Effector CD4-positive, alpha-beta T cell (primary cell): ENCODE results near the gene TEKT5.
"Not testable (repeated sequence)": the region's sequence is repeated elsewhere in the genome, so short reads cannot be mapped to it uniquely, and the experiment has no call there.

Experiments used
- DNase-seq: peaks from one replicate; pipeline ENCODE4 v3.0.0-alpha.2; 2020

TEKT5 gene

DNA sequence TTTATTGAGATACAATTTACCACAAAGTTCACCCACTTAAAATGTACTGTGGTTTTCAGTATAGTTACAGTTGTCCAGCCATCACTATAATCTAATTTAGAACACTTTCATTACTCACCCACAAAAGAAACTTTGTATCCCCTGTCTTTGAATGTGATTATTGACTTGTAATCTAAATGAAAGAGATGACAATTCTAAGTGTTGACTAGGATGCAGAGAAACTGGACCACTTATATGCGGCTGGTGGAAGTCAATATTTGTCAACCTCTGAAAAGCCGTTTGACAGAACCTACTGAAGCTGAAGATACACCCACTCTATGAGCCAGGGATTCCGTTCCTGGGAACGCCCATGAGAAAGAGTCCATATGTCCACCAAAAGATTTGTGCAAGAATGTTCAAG lies 36.8 kb downstream of the TEKT5 start:
- DNase-seq, result no peak

DNA sequence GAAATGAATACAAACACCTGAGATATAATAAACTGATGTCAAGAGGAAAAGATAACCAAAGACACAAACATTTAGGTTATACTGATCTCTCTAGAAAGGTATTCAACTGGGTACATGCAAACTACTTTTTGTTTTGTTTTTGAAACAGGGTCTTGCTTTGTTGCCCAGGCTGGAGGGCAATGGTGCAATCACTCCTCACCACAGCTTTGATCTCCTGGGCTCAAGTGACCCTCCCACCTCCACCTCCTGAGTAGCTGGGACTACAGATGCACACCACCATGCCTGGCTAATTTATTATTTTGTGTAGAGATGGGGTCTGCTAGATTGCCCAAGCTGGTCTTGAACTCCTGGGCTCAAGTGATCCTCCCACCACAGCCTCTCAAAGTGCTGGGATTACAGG lies 38.1 kb downstream of the TEKT5 start:
- no peak for DNase-seq

DNA sequence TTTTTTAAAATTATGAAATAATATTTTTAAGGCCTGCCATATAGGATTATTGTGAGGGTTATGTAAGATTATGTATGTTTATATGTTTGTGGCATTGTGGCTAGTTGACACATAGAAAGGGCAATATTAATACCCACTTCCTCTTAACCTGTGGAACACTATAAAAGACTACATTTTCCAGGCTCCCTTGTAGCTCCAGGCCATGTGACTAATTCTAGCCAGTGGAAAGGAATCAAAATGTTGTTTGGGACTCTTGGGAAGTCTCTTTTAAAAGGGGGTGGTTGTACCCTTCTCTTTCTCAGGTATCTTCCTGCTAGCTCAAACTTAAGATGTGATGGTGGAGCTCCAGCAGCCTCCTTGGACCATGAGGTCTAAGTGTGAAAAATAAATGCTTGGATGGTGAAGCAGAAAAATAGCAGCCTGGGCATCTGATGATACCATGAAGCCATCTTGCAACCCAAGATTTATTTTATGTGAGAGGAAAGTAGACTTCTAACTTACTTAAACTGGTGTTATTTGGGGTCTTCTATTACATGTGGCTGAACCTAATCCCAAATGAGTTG lies 39.2 kb downstream of the TEKT5 start:
- DNase-seq, result no peak

DNA sequence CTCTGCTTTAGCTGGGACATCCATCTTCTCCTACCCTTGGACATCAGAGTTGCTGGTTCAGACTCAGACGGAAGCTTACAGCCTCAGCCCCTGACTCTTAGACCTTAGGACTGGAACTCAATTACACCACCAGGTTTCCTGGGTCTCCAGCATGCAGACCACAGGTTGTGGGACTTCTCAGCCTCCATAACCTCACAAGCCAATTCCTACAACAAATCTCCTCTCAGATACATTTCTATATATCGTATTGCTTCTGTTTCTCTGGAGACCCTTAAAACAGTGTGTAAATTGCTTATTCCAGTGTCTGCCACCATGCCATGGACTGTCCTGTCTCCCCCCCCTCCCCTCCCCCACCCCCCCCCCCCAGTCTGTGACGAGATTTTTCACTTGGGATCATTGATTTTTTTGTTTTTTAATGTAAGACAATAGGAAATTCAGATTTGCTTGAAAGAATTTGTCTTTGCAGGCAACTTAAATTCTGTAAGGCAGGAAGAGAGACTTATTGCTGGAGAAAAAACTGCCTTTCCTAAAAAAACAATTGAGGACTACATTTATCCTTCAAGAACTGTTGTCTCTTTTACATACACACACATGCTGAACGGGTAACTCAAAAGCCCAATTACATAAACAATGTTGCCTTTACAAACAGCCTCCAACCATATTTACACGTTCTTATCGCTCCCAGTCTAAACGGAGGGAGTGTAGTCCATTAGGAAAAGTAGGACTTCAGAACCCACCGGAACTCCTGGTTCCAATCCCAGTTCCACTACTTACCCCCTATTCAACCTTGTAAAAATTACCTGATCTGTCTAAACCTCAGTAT lies 39.9 kb downstream of the TEKT5 start:
- DNase-seq, result no peak

DNA sequence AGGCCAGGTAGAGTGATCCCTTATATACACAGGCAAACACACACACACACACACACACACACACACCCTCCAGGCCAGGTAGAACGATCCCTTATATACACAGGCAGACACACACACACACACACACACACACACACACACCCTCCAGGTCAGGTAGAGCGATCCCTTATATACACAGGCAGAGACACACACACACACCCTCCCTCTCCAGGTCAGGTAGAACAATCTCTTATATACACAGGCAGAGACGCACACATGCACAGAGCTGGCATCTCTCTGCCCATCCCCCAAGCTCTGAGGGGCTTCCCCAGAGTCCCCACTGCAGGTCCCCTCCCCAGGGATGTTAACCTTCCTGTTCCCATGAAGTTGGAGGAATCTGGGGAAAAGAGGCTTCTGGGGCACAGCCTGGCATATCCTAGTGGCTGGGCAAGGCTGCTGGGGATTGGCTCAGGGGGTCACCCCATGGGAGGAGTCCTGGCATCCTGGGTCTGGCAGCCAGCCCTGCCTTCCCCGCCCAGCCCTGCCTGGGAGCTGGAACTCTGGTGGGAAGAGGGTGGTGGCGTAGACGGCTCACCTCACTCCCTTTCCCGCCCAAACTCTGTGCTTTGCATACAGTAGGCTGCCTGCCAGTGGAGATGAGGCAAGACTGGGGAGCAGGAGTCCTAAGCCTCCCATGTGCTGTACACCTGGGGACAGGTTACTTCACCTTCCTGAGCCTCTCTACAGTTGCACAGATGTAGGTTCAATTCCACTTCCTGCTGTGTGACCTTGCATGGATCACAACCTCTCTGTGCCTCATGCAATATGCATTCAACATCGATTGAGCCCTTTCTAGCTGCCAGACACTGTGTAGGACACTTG lies 41.8 kb downstream of the TEKT5 start:
- DNase-seq, result no peak

DNA sequence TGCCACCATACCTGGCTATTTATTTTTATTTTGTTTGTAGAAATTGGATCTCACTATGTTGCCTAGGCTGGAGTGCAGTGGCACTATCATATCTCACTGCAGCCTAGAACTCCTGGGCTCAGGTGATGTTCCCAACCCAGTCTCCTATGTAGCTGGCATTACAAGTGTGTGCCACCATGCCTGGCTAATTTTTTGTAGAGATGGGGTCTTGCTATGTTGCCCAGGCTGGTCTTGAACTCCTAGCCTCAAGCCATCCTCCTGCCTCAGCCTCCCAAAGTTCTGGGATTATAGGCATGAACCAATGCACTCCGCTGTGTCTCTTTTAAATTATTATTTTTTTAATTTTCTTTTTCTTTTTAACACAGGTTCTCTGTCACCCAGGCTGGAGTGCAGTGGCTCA lies 45.6 kb downstream of the TEKT5 start:
- not testable (repeated sequence) for DNase-seq

DNA sequence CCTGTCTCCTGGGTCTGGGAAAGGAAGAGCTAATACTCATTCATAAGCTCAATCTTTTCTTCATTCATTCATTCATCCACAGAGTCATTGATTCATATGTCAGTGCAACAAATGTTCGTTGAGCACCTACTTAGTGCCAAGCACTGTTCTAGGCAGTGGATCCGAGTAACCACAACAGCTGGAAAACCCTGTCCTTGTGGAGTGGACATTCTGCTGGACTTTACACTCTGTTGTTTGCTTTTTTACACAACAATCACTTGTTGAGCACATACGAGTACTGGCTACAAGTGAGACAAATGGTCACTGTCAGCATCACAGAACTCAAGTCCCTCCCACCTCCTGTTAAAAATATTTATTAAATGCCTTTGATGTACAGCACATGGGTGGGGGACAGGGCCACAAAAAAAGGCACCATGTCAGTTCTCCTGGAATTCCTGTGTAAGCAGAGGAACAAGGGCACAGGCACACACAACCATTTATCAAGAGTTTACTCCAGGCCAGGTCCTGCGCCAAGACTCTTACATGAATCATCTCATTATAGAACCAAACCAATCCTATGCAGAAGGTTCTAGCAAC lies 46.9 kb downstream of the TEKT5 start:
- no peak for DNase-seq

DNA sequence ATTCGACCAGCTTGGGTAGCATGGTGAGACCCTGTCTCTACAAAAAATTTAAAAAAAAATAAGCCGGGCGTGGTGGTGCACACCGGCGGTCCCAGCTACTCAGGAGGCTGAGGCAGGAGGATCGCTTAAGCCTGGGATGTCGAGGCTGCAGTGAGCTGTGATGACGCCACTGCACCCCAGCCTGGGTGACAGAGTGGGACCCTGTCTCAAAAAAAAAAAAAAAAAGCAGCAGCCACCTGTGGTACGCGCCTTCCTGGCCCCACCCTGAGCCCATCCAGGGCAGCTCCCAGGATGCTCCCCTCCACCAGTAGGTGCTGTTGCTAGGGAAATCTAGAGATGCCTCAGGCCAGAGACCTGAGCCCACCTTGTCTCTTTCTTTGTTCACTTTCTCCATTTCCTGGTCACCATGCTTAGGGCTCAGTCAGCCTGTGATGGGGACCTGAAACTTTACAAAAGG lies 47.4 kb downstream of the TEKT5 start:
- no peak for DNase-seq

DNA sequence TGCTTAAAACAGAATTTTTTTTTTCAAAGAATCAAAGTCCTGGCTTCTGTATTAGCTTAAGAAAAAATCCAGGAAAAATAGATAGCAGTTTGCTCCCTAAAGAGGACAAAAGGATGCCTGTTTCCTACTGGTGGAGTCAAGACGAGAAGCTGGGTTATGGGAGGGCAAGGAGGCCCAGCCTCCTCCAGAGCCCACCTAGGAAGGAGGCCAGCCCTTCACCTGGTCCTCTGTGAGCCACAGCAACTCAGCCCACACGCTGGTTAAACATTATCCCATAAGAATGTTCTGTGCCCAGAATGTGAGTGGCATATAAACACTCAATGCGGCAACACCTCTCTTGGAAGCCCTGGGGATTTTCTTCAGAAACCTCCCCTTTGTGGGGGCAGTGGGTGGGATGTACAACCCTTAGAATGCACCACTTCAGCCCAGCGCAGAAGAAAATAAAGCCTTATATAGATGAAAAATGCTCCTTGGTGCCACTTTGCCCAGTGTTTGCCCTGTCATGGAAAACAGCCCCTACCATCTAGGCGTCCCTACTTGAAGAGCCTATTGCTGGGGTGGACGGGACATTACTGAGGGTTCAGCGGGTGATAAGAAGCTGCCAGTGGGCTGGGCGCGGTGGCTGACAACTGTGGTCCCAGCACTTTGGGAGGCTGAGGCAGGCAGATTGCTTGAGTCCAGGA lies 48.0 kb downstream of the TEKT5 start:
- DNase-seq, result no peak

DNA sequence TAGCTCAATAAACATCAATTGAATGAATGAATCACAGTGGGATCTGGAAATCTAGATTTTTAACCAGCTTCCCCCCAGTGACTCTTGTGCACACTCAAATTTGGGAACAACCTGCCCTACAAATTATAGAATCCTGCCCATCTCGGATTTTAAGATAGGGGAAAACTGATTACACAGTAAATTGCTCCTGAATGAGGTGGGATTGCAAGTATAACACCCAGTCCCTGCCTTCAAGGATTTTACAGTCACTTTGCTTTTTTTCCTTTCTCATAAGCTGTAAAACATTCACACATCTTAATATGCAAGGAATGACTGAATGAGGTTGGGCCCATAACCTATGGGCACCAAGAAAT lies 48.5 kb downstream of the TEKT5 start:
- DNase-seq, result no peak

DNA sequence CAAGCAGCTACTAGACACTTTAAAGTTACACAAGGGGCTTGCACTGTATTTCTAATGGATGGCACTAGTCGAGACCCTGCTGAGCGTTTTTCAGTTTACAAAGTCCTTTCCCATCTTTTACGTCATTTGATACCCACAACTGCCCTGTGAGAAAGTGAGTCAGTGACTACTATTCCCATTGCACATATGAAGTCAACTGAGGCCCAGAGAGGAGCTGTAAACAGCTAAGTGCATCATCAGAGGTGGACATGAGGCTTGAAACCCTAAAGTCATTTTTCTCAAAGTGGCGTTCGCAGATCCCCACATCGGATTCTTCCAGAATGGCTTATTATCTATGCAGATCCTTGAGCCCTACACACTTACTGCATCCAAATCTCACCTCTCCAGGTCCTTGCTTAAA lies 50.6 kb downstream of the TEKT5 start:
- no peak for DNase-seq

DNA sequence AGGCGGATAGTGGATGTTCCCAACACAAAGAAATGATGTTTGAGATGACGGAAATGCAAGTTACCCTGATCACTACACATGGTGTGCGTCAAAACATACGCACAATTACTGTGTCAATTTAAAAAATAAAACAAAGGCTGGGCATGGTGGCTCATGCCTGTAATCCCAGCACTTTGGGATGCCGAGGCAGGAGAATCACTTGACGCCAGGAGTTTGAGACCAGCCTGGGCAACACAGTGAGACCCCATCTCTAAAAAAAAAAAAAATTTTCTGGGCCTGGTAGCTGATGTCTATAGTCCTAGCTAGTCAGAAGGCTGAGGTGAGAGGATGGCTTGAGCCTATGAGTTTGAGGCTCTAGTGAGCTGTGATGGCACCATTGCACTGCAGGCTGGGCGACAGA lies 51.8 kb downstream of the TEKT5 start:
- no peak for DNase-seq

DNA sequence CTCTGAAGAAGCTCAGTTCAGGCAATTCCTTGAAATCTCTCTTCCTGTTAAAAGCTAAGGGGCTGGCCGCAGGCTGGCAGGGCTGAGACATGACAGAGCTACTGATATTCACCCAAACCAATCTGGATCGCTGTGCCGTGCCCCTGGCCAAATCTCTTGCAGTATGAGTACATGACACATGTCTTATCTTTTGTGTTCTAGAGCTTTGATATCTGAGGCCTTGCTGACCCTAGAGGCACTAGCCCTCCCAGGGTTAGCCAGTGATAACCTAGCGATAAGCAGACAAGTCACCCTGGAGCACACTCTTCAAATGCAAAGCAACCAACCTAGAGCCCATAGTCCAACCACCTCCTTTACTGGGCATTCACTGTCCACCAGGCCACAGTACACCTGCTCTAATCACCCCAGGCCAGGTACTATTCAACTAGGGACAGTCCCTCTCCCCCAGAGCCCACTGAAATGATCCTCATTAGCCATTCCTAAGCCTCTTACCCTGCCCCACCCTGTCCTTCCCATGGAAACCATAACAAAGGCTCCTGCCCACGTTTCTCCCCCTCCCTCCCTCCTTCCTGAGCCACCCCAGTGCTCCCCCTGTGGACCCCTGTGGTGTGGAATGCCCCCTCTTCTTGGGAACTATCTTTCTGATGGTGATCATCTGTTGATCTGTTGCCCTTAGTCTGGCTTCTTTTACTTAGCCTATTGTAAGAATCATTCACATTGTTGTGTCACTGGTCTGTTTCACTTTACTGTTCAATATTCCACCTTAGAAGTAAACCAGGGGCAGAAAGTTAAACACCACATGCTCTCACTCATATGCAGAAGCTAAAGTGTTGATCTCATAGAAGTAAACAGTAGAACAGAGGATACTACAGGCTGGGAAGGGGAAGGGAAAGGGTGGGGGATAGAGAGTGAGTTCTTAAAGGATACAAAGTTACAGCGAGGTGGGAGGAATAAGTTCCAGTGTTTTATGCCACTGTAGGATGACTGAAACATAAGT lies 52.5 kb downstream of the TEKT5 start:
- DNase-seq, result no peak

DNA sequence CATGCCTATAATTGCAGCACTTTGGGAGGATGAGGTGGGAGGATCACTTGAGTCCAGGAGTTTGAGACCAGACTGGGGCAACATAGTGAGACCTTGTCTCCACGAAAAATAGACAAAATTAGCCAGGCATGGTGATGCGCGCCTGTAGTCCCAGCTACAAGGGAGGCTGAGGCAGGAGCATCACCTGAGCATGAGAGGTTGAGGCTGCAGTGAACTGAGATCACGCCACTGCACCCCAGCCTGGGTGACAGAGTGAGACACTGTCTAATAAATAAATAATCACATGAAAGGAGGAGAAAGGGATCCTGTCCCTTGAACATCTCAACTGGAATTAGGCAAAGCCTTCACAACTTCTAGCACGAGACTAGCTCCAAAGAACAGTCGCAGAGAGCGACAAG lies 53.2 kb downstream of the TEKT5 start:
- no peak for DNase-seq

DNA sequence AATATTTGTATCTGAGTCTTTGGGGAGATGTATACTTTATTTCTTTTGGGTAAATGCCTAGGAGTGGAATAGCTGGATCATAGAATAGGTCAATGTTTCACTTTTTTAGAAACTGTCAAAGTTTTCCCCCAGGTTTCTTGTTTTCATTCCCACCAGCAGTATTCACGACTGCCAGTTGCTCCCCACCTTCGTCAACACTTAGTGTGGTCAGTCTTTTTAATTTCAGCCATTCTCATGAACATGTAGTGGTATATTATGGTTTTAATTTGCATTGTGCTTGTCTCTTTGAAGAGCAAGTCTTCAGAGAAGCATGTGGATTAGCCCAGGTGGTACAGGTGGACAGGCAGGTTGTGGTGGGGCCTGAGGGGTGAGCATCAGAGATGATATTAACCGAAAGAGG lies 53.8 kb downstream of the TEKT5 start:
- no peak for DNase-seq

DNA sequence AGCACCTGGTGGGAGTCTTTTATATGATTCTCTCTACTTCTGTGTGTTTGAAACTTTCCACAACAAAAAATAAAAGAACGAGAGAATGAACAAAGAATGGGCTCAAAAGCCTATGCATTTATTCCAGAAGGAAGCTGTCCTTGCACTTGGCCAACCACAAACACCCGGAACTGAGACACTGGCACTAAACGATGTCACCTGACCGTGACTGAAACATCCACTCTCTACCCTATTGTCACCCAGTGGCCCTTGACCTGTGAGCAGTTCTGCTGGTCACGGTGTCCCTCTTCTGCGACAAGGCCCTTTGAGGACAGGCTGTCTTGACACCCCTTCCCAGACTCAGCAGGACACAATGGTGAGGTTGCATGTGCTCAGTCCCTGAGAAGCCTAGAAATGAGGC lies 56.6 kb downstream of the TEKT5 start:
- no peak for DNase-seq

DNA sequence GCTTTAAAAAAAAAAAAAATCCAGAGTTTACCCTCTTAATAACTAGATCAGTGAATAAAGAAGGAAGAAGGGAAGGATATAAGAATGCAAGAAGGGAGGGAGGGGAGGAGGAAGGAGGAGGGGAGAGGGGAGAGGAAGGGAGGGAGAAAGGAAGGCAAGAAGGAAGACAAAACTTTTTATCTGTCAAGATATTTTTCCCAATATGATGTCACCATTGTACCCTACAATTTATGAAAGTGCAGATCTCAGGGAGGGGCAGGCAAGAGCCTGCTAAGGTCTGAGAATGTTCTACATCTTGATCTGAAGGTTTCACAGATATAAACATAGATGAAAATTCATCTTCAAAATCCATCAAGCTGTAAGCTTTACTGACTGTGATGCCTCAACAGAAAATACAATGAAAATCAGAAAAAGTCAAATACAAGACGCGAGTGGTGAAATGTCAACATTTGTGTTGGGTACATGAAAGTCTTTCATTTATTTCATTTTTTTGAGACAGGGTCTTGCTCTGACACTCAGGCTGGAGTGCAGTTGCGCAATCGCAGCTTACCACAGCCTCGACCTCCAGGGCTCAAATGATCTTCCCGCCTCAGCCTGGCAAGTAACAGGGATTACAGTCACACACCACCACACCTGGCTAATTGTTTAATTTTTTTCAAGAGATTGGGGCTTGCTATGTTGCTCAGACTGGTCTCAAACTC lies 57.2 kb downstream of the TEKT5 start:
- no peak for DNase-seq

DNA sequence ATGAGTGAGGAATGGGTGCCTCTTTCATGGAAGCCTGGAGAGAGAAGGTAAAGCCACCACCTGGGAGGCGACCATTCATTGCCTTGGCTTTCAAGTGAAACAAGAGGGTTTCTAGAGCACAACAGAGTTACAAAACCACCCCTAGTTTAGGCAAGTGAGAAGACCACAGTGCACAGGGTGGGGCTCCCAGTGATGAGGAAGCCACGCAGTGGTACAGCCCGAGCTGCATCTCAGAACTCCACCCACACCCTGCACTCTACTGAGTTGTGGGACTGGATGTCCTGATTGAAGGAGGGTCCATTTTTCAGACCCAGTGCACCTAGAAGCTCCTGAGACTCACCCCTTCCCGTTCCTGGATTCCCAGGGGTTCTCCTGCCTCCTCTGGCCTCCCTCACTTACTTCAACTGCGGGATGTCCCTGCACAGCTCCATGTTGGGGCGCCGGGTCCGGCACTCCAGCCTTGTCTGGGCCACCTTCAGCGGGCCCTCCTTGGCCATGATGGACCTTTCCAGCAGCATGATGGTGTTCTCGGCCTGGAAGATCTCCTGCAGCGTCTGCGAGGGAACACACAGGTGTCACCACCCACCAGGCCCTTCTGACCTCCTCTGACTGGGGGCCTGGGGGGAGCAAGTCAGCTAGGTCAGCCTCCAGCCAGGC lies 59.2 kb downstream of the TEKT5 start:
- DNase-seq, result no peak

DNA sequence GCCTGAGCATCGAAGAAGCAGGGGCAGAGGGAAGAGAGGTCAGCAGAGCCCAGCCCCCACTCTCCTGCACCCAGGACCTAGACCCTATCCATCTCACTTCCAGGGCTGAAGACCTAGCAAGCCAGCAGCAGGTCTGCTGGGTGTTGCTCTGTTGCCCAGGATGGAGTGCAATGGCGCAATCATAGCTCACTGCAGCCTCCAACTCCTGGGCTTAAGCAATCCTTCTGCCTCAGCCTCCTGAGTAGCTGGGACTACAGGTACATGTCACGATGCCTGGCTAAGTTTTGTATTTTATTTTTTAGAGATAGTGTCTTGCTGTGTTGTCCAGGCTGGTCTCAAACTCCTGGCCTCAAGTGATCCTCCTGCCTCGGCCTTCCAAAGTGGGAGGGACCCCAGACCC lies 61.3 kb downstream of the TEKT5 start:
- not testable (repeated sequence) for DNase-seq

DNA sequence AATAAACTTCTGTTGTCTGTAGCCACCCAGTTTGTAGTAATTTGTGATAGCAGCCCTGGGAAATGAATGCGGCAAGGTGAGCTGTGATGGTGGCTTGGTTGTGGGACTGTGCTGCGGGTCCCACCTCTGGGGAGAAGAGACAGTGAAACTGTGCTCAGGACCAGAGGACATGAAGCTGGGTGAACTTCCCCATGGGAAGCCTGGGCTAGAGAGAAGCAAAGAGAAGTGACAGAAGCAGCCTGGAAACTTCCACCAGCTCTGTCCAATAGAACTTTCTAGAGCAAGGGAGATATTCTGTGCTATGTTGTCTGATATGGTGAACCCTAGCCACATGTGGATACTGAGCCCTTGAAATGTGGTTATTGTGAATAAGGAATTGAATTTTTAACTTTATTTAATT lies 62.8 kb downstream of the TEKT5 start:
- DNase-seq, result no peak
